Panc1 (cell line): ENCODE results near the gene GNG4. TPM values are rescaled to one million over a fixed set of nuclear protein-coding genes. Genes with fewer than 3 reads are reported as not detected.

Source experiments
- ATAC-seq: fragments of 200-7000 bp; cut with Tn5 transposase; 2 replicates; pipeline ENCODE4 v1.9.1; 2020; ENCODE audit warnings: mild to moderate bottlenecking, moderate library complexity
- BruUV-seq: library from RNA; stranded (reverse); fragments of 400-500 nt; replicated peaks from 2 replicates; lab custom pipeline; 2021; lab: Mats Ljungman, UMichigan
- CTCF ChIA-PET: fragments of 300-600 bp; sonication (Branson Sonifier 250); formaldehyde crosslinking; loops from one replicate; lab custom pipeline; 2022; ENCODE audit warnings: antibody characterized with exemption; lab: Charles Lee
- POLR2A ChIA-PET: fragments of 300-600 bp; sonication (Branson Sonifier 250); formaldehyde crosslinking; loops from one replicate; lab custom pipeline; 2022; ENCODE audit warnings: antibody characterized with exemption; lab: Charles Lee
- DNase-seq: peaks from one replicate; pipeline ENCODE4 v3.0.0-alpha.2; 2010; ENCODE audit warnings: low read depth, low spot score
- H3K27ac ChIP-seq: 2 replicates; pipeline ENCODE4 v1.5.1; 2011; ENCODE audit warnings: mild to moderate bottlenecking, low read length, inconsistent platforms
- H3K27me3 ChIP-seq: fragments of 200-500 bp; sonication (Bioruptor generic); 2 replicates; pipeline ENCODE4 v1.6.0; 2014; ENCODE audit warnings: low read length, inconsistent platforms; ENCODE audit not compliant: control insufficient read depth, insufficient read depth
- H3K36me3 ChIP-seq: fragments of 200-500 bp; sonication (Bioruptor generic); 2 replicates; pipeline ENCODE4 v1.5.1; 2014; ENCODE audit warnings: inconsistent platforms, mild to moderate bottlenecking, low read length, moderate library complexity; ENCODE audit not compliant: control insufficient read depth, insufficient read depth
- H3K4me1 ChIP-seq: 2 replicates; pipeline ENCODE4 v1.5.1; 2011; ENCODE audit warnings: inconsistent platforms, mild to moderate bottlenecking, low read length, moderate library complexity; ENCODE audit not compliant: control insufficient read depth, insufficient read depth
- H3K4me3 ChIP-seq, 2 experiments: 2 replicates each; pipeline ENCODE4 v1.5.1; 2011 to 2012; ENCODE audit warnings: low read depth in 2 of 2, low read length in 2 of 2, mild to moderate bottlenecking in 2 of 2, inconsistent platforms in 1 of 2, moderate library complexity in 1 of 2
- H3K9me3 ChIP-seq: fragments of 200-500 bp; sonication (Bioruptor generic); 2 replicates; pipeline ENCODE4 v1.5.1; 2014; ENCODE audit warnings: low read depth, mild to moderate bottlenecking, inconsistent platforms, low read length, moderate library complexity; ENCODE audit not compliant: control insufficient read depth, insufficient read depth
- CTCF ChIP-seq: fragments of 450-650 bp; IDR thresholded peaks from 2 replicates; pipeline ENCODE4 v1.5.1; 2017; ENCODE audit warnings: mild to moderate bottlenecking
- POLR2AphosphoS5 ChIP-seq: IDR thresholded peaks from 2 replicates; pipeline ENCODE4 v1.6.1; 2012; ENCODE audit warnings: mild to moderate bottlenecking, low read depth, low read length, moderate library complexity
- REST ChIP-seq, 2 experiments: IDR thresholded peaks; 2 replicates each; pipeline ENCODE4 v1.6.1; 2011 to 2012; ENCODE audit warnings: low read depth in 2 of 2, control low read depth in 1 of 2, low read length in 1 of 2, mild to moderate bottlenecking in 1 of 2, moderate library complexity in 1 of 2; ENCODE audit not compliant: insufficient read depth in 1 of 2
- SIN3A ChIP-seq: IDR thresholded peaks from 2 replicates; pipeline ENCODE4 v1.6.1; 2012; ENCODE audit warnings: low read depth, mild to moderate bottlenecking, low read length, moderate library complexity, borderline replicate concordance; ENCODE audit not compliant: insufficient read depth
- TCF7L2 ChIP-seq: IDR thresholded peaks from 2 replicates; pipeline ENCODE4 v1.6.1; 2011; ENCODE audit warnings: mild to moderate bottlenecking, low read depth, low read length, inconsistent platforms
- in situ Hi-C: cut with HindIII; loops from 2 replicates; pipeline ENCODE4 v1.10.0; 2016; ENCODE audit warnings: low sequenced_read_pairs, low pct_unique_long_range_greater_than_20kb
- intact Hi-C: fragments of 100-400 bp; cut with micrococcal nuclease; formaldehyde crosslinking; loops from one replicate; pipeline ENCODE4 v1.10.0; 2022; ENCODE audit not compliant: unreplicated experiment
- total RNA-seq: library from RNA; stranded (reverse); gene quantifications from one replicate; pipeline ENCODE4 v1.2.1, GENCODE V29; 2021; ENCODE audit not compliant: unreplicated experiment

GNG4 gene
- total RNA-seq, 1 experiment from 2014 or later = 1.1 TPM

- Histone ChIP-seq H3K27me3 (no peaks in the 10 kb centered on the region), H3K27ac (no peak overlapping the region), H3K4me3 (no peak overlapping the region), H3K36me3 (no peaks in the 10 kb centered on the region), H3K4me1 (no peaks in the 10 kb centered on the region), H3K9me3 (no peaks in the 10 kb centered on the region)
- no TSS peak for BruUV-seq
- peak; percentile 73 for ATAC-seq
- in situ Hi-C loops (no loop called here), intact Hi-C loops (loop anchor here (5.0 kb wide), 1 partner anchor 89 kb away; no protein-coding TSS in a partner anchor)
- ChIA-PET CTCF (interaction anchor here (0.5 to 1.2 kb wide), 4 partner anchors 12 to 498 kb away, joined by 3 to 10 read pairs (median 5); no protein-coding TSS in a partner anchor), POLR2A (interaction anchor here (0.5 to 0.6 kb wide), 3 partner anchors 150 to 262 kb away, joined by 3 to 7 read pairs (median 6); no protein-coding TSS in a partner anchor)
- no peak for DNase-seq
- TF ChIP-seq CTCF (peak; percentile 78), SIN3A (no peak), POLR2AphosphoS5 (no peak), REST (IDR thresholded peaks at IDR 0.05; ENCODE audit: insufficient read depth in 1 of 2, low read depth in 2 of 2, low read length in 1 of 2) (no peak), TCF7L2 (no peak)
These were observed 48.5 kb downstream of the GNG4 start for GRCh38 chr1:235601104-235601503.

- ChIA-PET POLR2A (no interaction called here), CTCF (no interaction called here)
- Histone ChIP-seq H3K27me3 (no peaks in the 10 kb centered on the region), H3K4me1 (no peaks in the 10 kb centered on the region), H3K36me3 (no peaks in the 10 kb centered on the region), H3K27ac (no peak overlapping the region), H3K4me3 (no peak overlapping the region), H3K9me3 (no peaks in the 10 kb centered on the region)
- ATAC-seq (no peak), DNase-seq (no peak)
- intact Hi-C loops = no loop called here
- in situ Hi-C loops = no loop called here
- no TSS peak for BruUV-seq
- TF ChIP-seq REST (IDR thresholded peaks at IDR 0.05; ENCODE audit: insufficient read depth in 1 of 2, low read depth in 2 of 2, low read length in 1 of 2) (no peak), TCF7L2 (no peak), POLR2AphosphoS5 (no peak), SIN3A (no peak), CTCF (no peak)
These were observed 50.0 kb downstream of the GNG4 start for GRCh38 chr1:235599536-235599935.
